ENCODE data around the gene PRDX4. TPM values are rescaled to one million over a fixed set of nuclear protein-coding genes. Genes with fewer than 3 reads are reported as not detected.

Gene PRDX4
- polyA plus RNA-seq, 1 donor: 94.2 TPM

- Histone ChIP-seq H3K4me3 (ENCODE audit: low read length) (no peak overlapping the region), H3K27me3 (ENCODE audit: control insufficient read depth, insufficient read depth, low read length) (no peaks in the 10 kb centered on the region), H3K4me1 (ENCODE audit: control insufficient read depth, insufficient read depth, low read length) (no peaks in the 10 kb centered on the region), H3K9me3 (ENCODE audit: control insufficient read depth, low read depth, low read length) (no peaks in the 10 kb centered on the region), H3K36me3 (ENCODE audit: control insufficient read depth, insufficient read depth, low read length) (peaks cover 13% of the 10 kb centered on the region), H3K27ac (ENCODE audit: low read length) (no peak overlapping the region)
- 80% methylated on average over 1 of the region's 6 CpGs for WGBS (ENCODE audit: insufficient coverage, low lambda C conversion rate)
- no peak for DNase-seq
Measured at GRCh38 chrX:23726191-23726590, 58.9 kb downstream of the PRDX4 start.

- Histone ChIP-seq H3K4me3 (ENCODE audit: low read length) (no peak overlapping the region), H3K27ac (ENCODE audit: low read length) (no peak overlapping the region), H3K36me3 (ENCODE audit: control insufficient read depth, insufficient read depth, low read length) (peaks cover 8% of the 10 kb centered on the region), H3K27me3 (ENCODE audit: control insufficient read depth, insufficient read depth, low read length) (no peaks in the 10 kb centered on the region), H3K9me3 (ENCODE audit: control insufficient read depth, low read depth, low read length) (no peaks in the 10 kb centered on the region), H3K4me1 (ENCODE audit: control insufficient read depth, insufficient read depth, low read length) (no peaks in the 10 kb centered on the region)
- no peak for DNase-seq
- WGBS (ENCODE audit: insufficient coverage, low lambda C conversion rate): no CpG with 5 or more reads among the region's 3 CpGs
Measured at GRCh38 chrX:23727206-23727605, 59.9 kb downstream of the PRDX4 start.

- Histone ChIP-seq H3K27ac (ENCODE audit: low read length) (no peak overlapping the region), H3K4me1 (ENCODE audit: control insufficient read depth, insufficient read depth, low read length) (no peaks in the 10 kb centered on the region), H3K27me3 (ENCODE audit: control insufficient read depth, insufficient read depth, low read length) (no peaks in the 10 kb centered on the region), H3K36me3 (ENCODE audit: control insufficient read depth, insufficient read depth, low read length) (peaks cover 9% of the 10 kb centered on the region), H3K9me3 (ENCODE audit: control insufficient read depth, low read depth, low read length) (no peaks in the 10 kb centered on the region), H3K4me3 (ENCODE audit: low read length) (no peak overlapping the region)
- no peak for DNase-seq
- no CpG with 5 or more reads among the region's 1 CpG for WGBS (ENCODE audit: insufficient coverage, low lambda C conversion rate)
Measured at GRCh38 chrX:23729214-23729613, 61.9 kb downstream of the PRDX4 start.

GRCh38 chrX:23731951-23732350 lies 64.7 kb downstream of the PRDX4 start:
- WGBS (ENCODE audit: insufficient coverage, low lambda C conversion rate): no CpG with 5 or more reads among the region's 1 CpG
- Histone ChIP-seq H3K4me1 (ENCODE audit: control insufficient read depth, insufficient read depth, low read length) (peaks cover 3% of the 10 kb centered on the region), H3K9me3 (ENCODE audit: control insufficient read depth, low read depth, low read length) (no peaks in the 10 kb centered on the region), H3K4me3 (ENCODE audit: low read length) (no peak overlapping the region), H3K27ac (ENCODE audit: low read length) (no peak overlapping the region), H3K27me3 (ENCODE audit: control insufficient read depth, insufficient read depth, low read length) (no peaks in the 10 kb centered on the region), H3K36me3 (ENCODE audit: control insufficient read depth, insufficient read depth, low read length) (peaks cover 4% of the 10 kb centered on the region)
- DNase-seq: no peak

- Histone ChIP-seq H3K9me3 (ENCODE audit: control insufficient read depth, low read depth, low read length) (no peaks in the 10 kb centered on the region), H3K4me3 (ENCODE audit: low read length) (no peak overlapping the region), H3K36me3 (ENCODE audit: control insufficient read depth, insufficient read depth, low read length) (peaks cover 4% of the 10 kb centered on the region), H3K27ac (ENCODE audit: low read length) (no peak overlapping the region), H3K27me3 (ENCODE audit: control insufficient read depth, insufficient read depth, low read length) (no peaks in the 10 kb centered on the region), H3K4me1 (ENCODE audit: control insufficient read depth, insufficient read depth, low read length) (peaks cover 3% of the 10 kb centered on the region)
- no peak for DNase-seq
- WGBS (ENCODE audit: insufficient coverage, low lambda C conversion rate): no CpG with 5 or more reads among the region's 5 CpGs
Measured at GRCh38 chrX:23732704-23733103, 65.4 kb downstream of the PRDX4 start.

Other genes starting within 250 kb of the PRDX4 start
- gene ACOT9, start 75.8 kb downstream of the PRDX4 start, polyA plus RNA-seq: 26.3 TPM
- 763 TPM for gene SAT1, start 115.7 kb downstream of the PRDX4 start, polyA plus RNA-seq
- 17.2 TPM for gene APOO, start 240.4 kb downstream of the PRDX4 start, polyA plus RNA-seq
- gene CXorf58, start 240.5 kb downstream of the PRDX4 start, polyA plus RNA-seq: 0.13 TPM